ENCODE results near the gene SPTB.

- TF ChIP-seq CTCF (conservative IDR thresholded peaks at IDR 0.05; ENCODE audit: low read depth, low read length) (no peak), EZH2 (IDR thresholded peaks at IDR 0.05; ENCODE audit: low read length, unreplicated experiment) (no peak), EZH2phosphoT487 (IDR thresholded peaks at IDR 0.05; ENCODE audit: borderline replicate concordance, low read length) (no peak)
Measured at GRCh38 chr14:64826845-64827244, 52.9 kb downstream of the SPTB start.

Data from PC-3 (cell line).